ENCODE results near the gene ZNF407.

ZNF407 gene

GRCh38 chr18:75112186-75113096 is 514.8 kb downstream of the ZNF407 start:
- DNase-seq: no peak

GRCh38 chr18:75113455-75113854 is 515.8 kb downstream of the ZNF407 start:
- no peak for DNase-seq

GRCh38 chr18:75114231-75114764 is 516.6 kb downstream of the ZNF407 start:
- DNase-seq: no peak
